IMR-90 (cell line): Measurements from ENCODE around the gene NR1I3. TPM values are rescaled to one million over a fixed set of nuclear protein-coding genes. Genes with fewer than 3 reads are reported as not detected.

ENCODE experiments used
- ATAC-seq: fragments of 200-7000 bp; cut with Tn5 transposase; 2 replicates; pipeline ENCODE4 v1.9.1; 2020; ENCODE audit warnings: low read depth, mild to moderate bottlenecking, moderate library complexity
- BruUV-seq: library from RNA; stranded (reverse); fragments of 400-500 nt; replicated peaks from 2 replicates; lab custom pipeline; 2021; lab: Mats Ljungman, UMichigan
- CTCF ChIA-PET: fragments of 300-600 bp; formaldehyde crosslinking; extraction: SDS; loops from one replicate; lab custom pipeline; 2021; ENCODE audit warnings: antibody characterized with exemption; lab: Yijun Ruan, JAX
- POLR2A ChIA-PET: fragments of 300-600 bp; sonication (Branson Sonifier 250); formaldehyde crosslinking; loops from one replicate; lab custom pipeline; 2022; ENCODE audit warnings: antibody characterized with exemption; ENCODE audit not compliant: unreplicated experiment; lab: Charles Lee
- DNase-seq: peaks from one replicate; pipeline ENCODE4 v3.0.0; 2013
- H2AFZ ChIP-seq: replicated peaks from 2 replicates; pipeline ENCODE3; 2013; ENCODE audit warnings: low read length, mild to moderate bottlenecking; ENCODE audit not compliant: poor library complexity
- H2AK5ac ChIP-seq: 2 replicates; pipeline ENCODE4 v1.6.1; 2013; ENCODE audit warnings: low read depth, low read length, inconsistent platforms
- H2AK9ac ChIP-seq: replicated peaks from 2 replicates; pipeline ENCODE3; 2013; ENCODE audit warnings: mild to moderate bottlenecking, low read depth, low read length, moderate library complexity; ENCODE audit not compliant: poor library complexity
- H2BK120ac ChIP-seq: 2 replicates; pipeline ENCODE4 v1.6.1; 2013; ENCODE audit warnings: low read depth, low read length, inconsistent platforms
- H2BK15ac ChIP-seq: 3 replicates; pipeline ENCODE4 v1.6.1; 2013; ENCODE audit warnings: low read depth, low read length, inconsistent platforms
- H2BK20ac ChIP-seq: 2 replicates; pipeline ENCODE4 v1.6.1; 2013; ENCODE audit warnings: low read depth, mild to moderate bottlenecking, inconsistent platforms, low read length, moderate library complexity
- H2BK5ac ChIP-seq: 2 replicates; pipeline ENCODE4 v1.6.1; 2013; ENCODE audit warnings: mild to moderate bottlenecking, low read depth, low read length, inconsistent platforms; ENCODE audit not compliant: poor library complexity, severe bottlenecking
- H3K14ac ChIP-seq: replicated peaks from 2 replicates; pipeline ENCODE4 v1.6.1; 2013; ENCODE audit warnings: low read depth, low read length, inconsistent platforms
- H3K18ac ChIP-seq: 2 replicates; pipeline ENCODE4 v1.6.1; 2013; ENCODE audit warnings: low read depth, low read length, control low read depth
- H3K23ac ChIP-seq: 2 replicates; pipeline ENCODE4 v1.6.1; 2013; ENCODE audit warnings: low read depth, low read length, inconsistent platforms
- H3K27ac ChIP-seq: 2 replicates; pipeline ENCODE4 v1.5.1; 2013; ENCODE audit warnings: mild to moderate bottlenecking, control low read depth, low read length; ENCODE audit not compliant: insufficient read depth
- H3K27me3 ChIP-seq: 2 replicates; pipeline ENCODE4 v1.6.1; 2013; ENCODE audit warnings: low read length; ENCODE audit not compliant: control insufficient read depth, insufficient read depth
- H3K36me3 ChIP-seq: 2 replicates; pipeline ENCODE4 v1.6.1; 2013; ENCODE audit warnings: low read length, mixed read lengths; ENCODE audit not compliant: control insufficient read depth, insufficient read depth
- H3K4ac ChIP-seq: 2 replicates; pipeline ENCODE4 v1.6.1; 2013; ENCODE audit warnings: low read depth, low read length, inconsistent platforms
- H3K4me1 ChIP-seq: 2 replicates; pipeline ENCODE4 v1.6.1; 2013; ENCODE audit warnings: low read length, mixed read lengths; ENCODE audit not compliant: control insufficient read depth, insufficient read depth
- H3K4me2 ChIP-seq: 2 replicates; pipeline ENCODE4 v1.6.1; 2013; ENCODE audit warnings: low read depth, mild to moderate bottlenecking, control low read depth, low read length, moderate library complexity
- H3K4me3 ChIP-seq: 2 replicates; pipeline ENCODE4 v1.5.1; 2013; ENCODE audit warnings: low read depth, mild to moderate bottlenecking, control low read depth, low read length, moderate library complexity; ENCODE audit not compliant: insufficient read depth
- H3K56ac ChIP-seq: 2 replicates; pipeline ENCODE4 v1.6.1; 2013; ENCODE audit warnings: low read length, inconsistent platforms; ENCODE audit not compliant: insufficient read depth; ENCODE audit errors: extremely low read depth
- H3K79me1 ChIP-seq, 2 experiments: 2 replicates each; pipeline ENCODE4 v1.6.1; 2013; ENCODE audit warnings: low read length in 2 of 2, inconsistent platforms in 1 of 2, low read depth in 1 of 2
- H3K9ac ChIP-seq: 2 replicates; pipeline ENCODE4 v1.6.1; 2013; ENCODE audit warnings: low read depth, low read length, control low read depth
- H3K9me1 ChIP-seq: 2 replicates; pipeline ENCODE4 v1.6.1; 2013; ENCODE audit warnings: low read length, inconsistent platforms; ENCODE audit not compliant: insufficient read depth
- H3K9me3 ChIP-seq: 2 replicates; pipeline ENCODE4 v1.6.1; 2013; ENCODE audit warnings: low read length; ENCODE audit not compliant: control insufficient read depth, insufficient read depth
- H4K20me1 ChIP-seq: 2 replicates; pipeline ENCODE4 v1.6.1; 2013; ENCODE audit warnings: low read length, inconsistent platforms; ENCODE audit not compliant: insufficient read depth
- H4K5ac ChIP-seq: 2 replicates; pipeline ENCODE4 v1.6.1; 2013; ENCODE audit warnings: mild to moderate bottlenecking, low read depth, low read length, control low read depth
- H4K8ac ChIP-seq, 2 experiments: 2 replicates each; pipeline ENCODE4 v1.6.1; 2013; ENCODE audit warnings: low read depth in 2 of 2, low read length in 2 of 2, control low read depth in 1 of 2, inconsistent platforms in 1 of 2
- H4K91ac ChIP-seq: 2 replicates; pipeline ENCODE4 v1.6.1; 2013; ENCODE audit warnings: low read depth, low read length, inconsistent platforms; ENCODE audit not compliant: insufficient read depth
- BHLHE40 ChIP-seq: fragments of 150-350 bp; IDR thresholded peaks from 2 replicates; pipeline ENCODE4 v1.6.1; 2016; ENCODE audit warnings: mild to moderate bottlenecking, low read depth, low read length
- CEBPB ChIP-seq: IDR thresholded peaks from 2 replicates; pipeline ENCODE4 v1.6.1; 2012; ENCODE audit warnings: low read depth, low read length, improper control_type of control experiment
- CHD1 ChIP-seq: IDR thresholded peaks from 2 replicates; pipeline ENCODE4 v1.6.1; 2012; ENCODE audit warnings: low read depth, low read length, improper control_type of control experiment
- ELK1 ChIP-seq: fragments of 150-350 bp; IDR thresholded peaks from 2 replicates; pipeline ENCODE4 v1.6.1; 2016; ENCODE audit warnings: low read depth, mild to moderate bottlenecking, low read length, moderate library complexity, borderline replicate concordance
- FOS ChIP-seq: fragments of 150-350 bp; IDR thresholded peaks from 2 replicates; pipeline ENCODE4 v1.6.1; 2016; ENCODE audit warnings: low read depth, low read length
- MAFK ChIP-seq: IDR thresholded peaks from 2 replicates; pipeline ENCODE4 v1.6.1; 2012; ENCODE audit warnings: low read depth, low read length, improper control_type of control experiment
- MAZ ChIP-seq: IDR thresholded peaks from 2 replicates; pipeline ENCODE4 v1.6.1; 2012; ENCODE audit warnings: low read depth, mild to moderate bottlenecking, low read length, improper control_type of control experiment, moderate library complexity, borderline replicate concordance
- MXI1 ChIP-seq: IDR thresholded peaks from 2 replicates; pipeline ENCODE4 v1.6.1; 2012; ENCODE audit warnings: low read depth, mild to moderate bottlenecking, low read length, moderate library complexity, borderline replicate concordance
- NFE2L2 ChIP-seq: fragments of 150-350 bp; IDR thresholded peaks from 2 replicates; pipeline ENCODE4 v1.6.1; 2016; ENCODE audit warnings: low read depth, mild to moderate bottlenecking, low read length
- POLR2A ChIP-seq: IDR thresholded peaks from 2 replicates; pipeline ENCODE4 v1.6.1; 2012; ENCODE audit warnings: mild to moderate bottlenecking, low read depth, low read length
- RCOR1 ChIP-seq: IDR thresholded peaks from 2 replicates; pipeline ENCODE4 v1.6.1; 2012; ENCODE audit warnings: mild to moderate bottlenecking, low read length, improper control_type of control experiment; ENCODE audit not compliant: insufficient replicate concordance
- RFX5 ChIP-seq: IDR thresholded peaks from 2 replicates; pipeline ENCODE4 v1.8.0; 2012; ENCODE audit warnings: low read depth, mild to moderate bottlenecking, low read length, moderate library complexity
- SMC3 ChIP-seq: fragments of 150-350 bp; IDR thresholded peaks from 2 replicates; pipeline ENCODE4 v1.6.1; 2016; ENCODE audit warnings: low read depth, mild to moderate bottlenecking, antibody characterized with exemption, low read length, moderate library complexity
- USF2 ChIP-seq: fragments of 150-350 bp; IDR thresholded peaks from 2 replicates; pipeline ENCODE4 v1.6.1; 2017; ENCODE audit warnings: mild to moderate bottlenecking, antibody characterized with exemption, low read length, low read depth
- WGBS, 2 experiments: methylation state at CpG; one replicate each; pipeline versions ENCODE4 v1.1.5 to v1.1.7; 2013; ENCODE audit warnings: missing lambda C conversion rate in 2 of 2; ENCODE audit not compliant: insufficient read length in 1 of 2; ENCODE audit errors: extremely low coverage in 2 of 2; 5-methylcytosine and 5-hydroxymethylcytosine counted together
- dilution Hi-C: fragments of 300-500 bp; cut with HindIII; formaldehyde crosslinking; loops from one replicate; pipeline ENCODE4 v1.14.3; 2018; ENCODE audit warnings: low sequenced_read_pairs; ENCODE audit not compliant: unreplicated experiment
- in situ Hi-C: fragments of 300-500 bp; cut with MboI; formaldehyde crosslinking; loops from 3 replicates; pipeline ENCODE4 v1.14.3; 2019; ENCODE audit warnings: low sequenced_read_pairs, inconsistent platforms, mixed read lengths
- intact Hi-C: fragments of 100-400 bp; cut with micrococcal nuclease; formaldehyde crosslinking; loops from 2 replicates; pipeline ENCODE4 v1.10.0; 2022
- polyA plus RNA-seq, 3 experiments: library from polyadenylated mRNA; depleted of rRNA; stranded (reverse); fragments of >200 nt; gene quantifications; 2 replicates each; pipeline ENCODE4 v1.2.3, GENCODE V29; 2012; ENCODE audit warnings: low replicate concordance in 1 of 3
- total RNA-seq: library from RNA; depleted of rRNA; stranded (reverse); fragments of >200 nt; gene quantifications from 2 replicates; pipeline ENCODE4 v1.2.3, GENCODE V29; 2012
- TF ChIP-seq, protein P1 (sequence below): conservative IDR thresholded peaks from 2 replicates; pipeline ENCODE4 v1.5.1; 2012; ENCODE audit warnings: mild to moderate bottlenecking, low read depth, low read length, improper control_type of control experiment

NR1I3 gene
- total and polyA plus RNA-seq, 2 of the 4 experiments (the other 2 are of a cell fraction), result not detected

DNA sequence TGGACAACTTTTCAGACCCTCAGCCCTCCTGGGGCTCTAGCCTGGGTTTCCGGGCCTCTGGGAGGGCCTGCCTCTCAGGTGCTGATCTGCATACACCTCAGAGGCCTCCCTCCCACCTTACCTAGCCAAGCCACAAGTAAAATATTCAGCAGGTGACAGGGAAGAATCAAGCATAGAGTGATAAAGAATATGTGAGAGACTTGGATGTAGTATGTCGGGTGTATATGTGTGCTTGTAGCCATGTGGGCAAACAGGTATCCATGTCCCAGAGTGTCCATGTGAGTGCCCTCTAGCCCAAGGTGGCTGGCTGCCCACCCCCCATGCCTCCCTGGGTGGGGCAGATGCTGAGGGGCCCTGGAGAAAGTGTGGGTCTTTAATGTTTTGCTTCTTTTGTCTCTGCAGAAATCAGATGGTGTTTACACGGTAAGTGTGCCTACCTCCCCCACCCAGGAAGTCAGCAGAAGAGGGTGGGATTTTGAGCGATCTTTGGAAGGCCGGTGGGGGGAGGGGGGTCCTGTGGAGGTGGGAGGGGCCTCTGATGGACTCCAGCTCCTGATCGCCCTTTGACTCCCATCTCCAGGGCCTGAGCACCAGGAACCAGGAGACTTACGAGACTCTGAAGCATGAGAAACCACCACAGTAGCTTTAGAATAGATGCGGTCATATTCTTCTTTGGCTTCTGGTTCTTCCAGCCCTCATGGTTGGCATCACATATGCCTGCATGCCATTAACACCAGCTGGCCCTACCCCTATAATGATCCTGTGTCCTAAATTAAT lies 19.5 kb downstream of the NR1I3 start:
- ChIA-PET CTCF (interaction anchor here (1.6 kb wide), 1 partner anchor 164 kb away, joined by 4 read pairs; no protein-coding TSS in a partner anchor), POLR2A (no interaction called here)
- ATAC-seq (no peak), DNase-seq (no peak)
- no peaks in the 10 kb centered on the region for H4K20me1 ChIP-seq
- no peaks in the 10 kb centered on the region for H3K79me1 ChIP-seq
- H3K23ac ChIP-seq, result no peak overlapping the region
- H3K18ac ChIP-seq, result no peak overlapping the region
- H3K9me3 ChIP-seq, result no peaks in the 10 kb centered on the region
- dilution Hi-C loops, result no loop called here
- H3K4ac ChIP-seq, result no peak overlapping the region
- H2AK5ac ChIP-seq, result 0 out of 2 replicates have a peak overlapping the region, but pooled peaks have one; percentile 76
- no peak overlapping the region for H3K27ac ChIP-seq
- no peak overlapping the region for H3K4me2 ChIP-seq
- H2BK120ac ChIP-seq, result no peak overlapping the region
- in situ Hi-C loops, result loop anchor here (10.0 kb wide), 1 partner anchor 526 kb away; the partner anchor contains the start of gene DUSP12
- WGBS, 2 experiments, result no CpG with 5 or more reads among the region's 8 CpGs
- no peak overlapping the region for H4K91ac ChIP-seq
- H3K56ac ChIP-seq, result no peak overlapping the region
- H3K27me3 ChIP-seq, result no peaks in the 10 kb centered on the region; the same call in 1 of the 2 replicates
- BruUV-seq, result no TSS peak
- no peak overlapping the region for H3K4me3 ChIP-seq
- peaks cover 14% of the 10 kb centered on the region for H3K9me1 ChIP-seq
- H3K36me3 ChIP-seq, result peaks cover 14% of the 10 kb centered on the region
- H4K5ac ChIP-seq, result no peak overlapping the region
- H2AK9ac ChIP-seq, result peak overlapping the region; percentile 48
- H2AFZ ChIP-seq, result peak overlapping the region; percentile 71
- H2BK15ac ChIP-seq, result no peak overlapping the region
- no peak overlapping the region for H2BK20ac ChIP-seq
- no peak overlapping the region; the same call in 1 of the 2 replicates for H3K14ac ChIP-seq
- H3K9ac ChIP-seq, result no peak overlapping the region
- H4K8ac ChIP-seq, result no peak overlapping the region
- H3K4me1 ChIP-seq, result peaks cover 11% of the 10 kb centered on the region
- no peak overlapping the region for H2BK5ac ChIP-seq
- intact Hi-C loops, result no loop called here
- no peak for TF ChIP-seq MXI1
- TF ChIP-seq, protein P1, sequence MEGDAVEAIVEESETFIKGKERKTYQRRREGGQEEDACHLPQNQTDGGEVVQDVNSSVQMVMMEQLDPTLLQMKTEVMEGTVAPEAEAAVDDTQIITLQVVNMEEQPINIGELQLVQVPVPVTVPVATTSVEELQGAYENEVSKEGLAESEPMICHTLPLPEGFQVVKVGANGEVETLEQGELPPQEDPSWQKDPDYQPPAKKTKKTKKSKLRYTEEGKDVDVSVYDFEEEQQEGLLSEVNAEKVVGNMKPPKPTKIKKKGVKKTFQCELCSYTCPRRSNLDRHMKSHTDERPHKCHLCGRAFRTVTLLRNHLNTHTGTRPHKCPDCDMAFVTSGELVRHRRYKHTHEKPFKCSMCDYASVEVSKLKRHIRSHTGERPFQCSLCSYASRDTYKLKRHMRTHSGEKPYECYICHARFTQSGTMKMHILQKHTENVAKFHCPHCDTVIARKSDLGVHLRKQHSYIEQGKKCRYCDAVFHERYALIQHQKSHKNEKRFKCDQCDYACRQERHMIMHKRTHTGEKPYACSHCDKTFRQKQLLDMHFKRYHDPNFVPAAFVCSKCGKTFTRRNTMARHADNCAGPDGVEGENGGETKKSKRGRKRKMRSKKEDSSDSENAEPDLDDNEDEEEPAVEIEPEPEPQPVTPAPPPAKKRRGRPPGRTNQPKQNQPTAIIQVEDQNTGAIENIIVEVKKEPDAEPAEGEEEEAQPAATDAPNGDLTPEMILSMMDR, result no peak
- TF ChIP-seq SMC3, result no peak
- no peak for TF ChIP-seq FOS
- TF ChIP-seq ELK1, result no peak
- no peak for TF ChIP-seq RFX5
- TF ChIP-seq RCOR1, result no peak
- no peak for TF ChIP-seq USF2
- no peak for TF ChIP-seq POLR2A
- no peak for TF ChIP-seq MAFK
- TF ChIP-seq MAZ, result no peak
- TF ChIP-seq BHLHE40, result no peak
- TF ChIP-seq CEBPB, result no peak
- no peak for TF ChIP-seq CHD1
- TF ChIP-seq NFE2L2, result no peak
